Osteoblast (primary cell): Measurements from ENCODE around the gene PAFAH2. TPM values are rescaled to one million over a fixed set of nuclear protein-coding genes. Genes with fewer than 3 reads are reported as not detected.
A peak's percentile ranks its signal among the peaks of the same experiment; 100 is the strongest.

ENCODE experiments used
- DNase-seq: peaks from one replicate; pipeline ENCODE4 v3.0.0; 2011; ENCODE audit warnings: low spot score, mixed read lengths; ENCODE audit not compliant: insufficient read length; ENCODE audit errors: missing footprints
- H2AFZ ChIP-seq: 2 replicates; pipeline ENCODE4 v1.6.0; 2011; ENCODE audit warnings: mild to moderate bottlenecking, low read length
- H3K27ac ChIP-seq: 2 replicates; pipeline ENCODE4 v1.5.1; 2011; ENCODE audit warnings: mild to moderate bottlenecking, low read depth, low read length, moderate library complexity
- H3K27me3 ChIP-seq: 2 replicates; pipeline ENCODE4 v1.6.0; 2012; ENCODE audit warnings: mild to moderate bottlenecking, control low read depth, inconsistent platforms, low read length, moderate library complexity; ENCODE audit not compliant: insufficient read depth
- H3K36me3 ChIP-seq: 2 replicates; pipeline ENCODE4 v1.5.1; 2011; ENCODE audit warnings: mild to moderate bottlenecking, low read length, control low read depth, moderate library complexity; ENCODE audit not compliant: insufficient read depth
- H3K4me1 ChIP-seq: 2 replicates; pipeline ENCODE4 v1.5.1; 2011; ENCODE audit warnings: mild to moderate bottlenecking, low read length, control low read depth, moderate library complexity; ENCODE audit not compliant: insufficient read depth
- H3K4me2 ChIP-seq: 2 replicates; pipeline ENCODE4 v1.6.0; 2011; ENCODE audit warnings: mild to moderate bottlenecking, low read length; ENCODE audit not compliant: insufficient read depth
- H3K4me3 ChIP-seq: fragments of 200-600 bp; sonication (generic); 3 replicates; pipeline ENCODE4 v1.5.1; 2012; ENCODE audit warnings: mild to moderate bottlenecking, low read length, inconsistent platforms; ENCODE audit not compliant: insufficient read depth
- H3K79me2 ChIP-seq: 2 replicates; pipeline ENCODE4 v1.6.0; 2012; ENCODE audit warnings: mild to moderate bottlenecking, low read length, control low read depth, inconsistent platforms; ENCODE audit not compliant: insufficient read depth
- H3K9me3 ChIP-seq: 2 replicates; pipeline ENCODE4 v1.5.1; 2011; ENCODE audit warnings: low read depth, low read length, control low read depth
- H4K20me1 ChIP-seq: 2 replicates; pipeline ENCODE4 v1.6.0; 2012; ENCODE audit warnings: mild to moderate bottlenecking, low read length, control low read depth; ENCODE audit not compliant: insufficient read depth
- total RNA-seq: library from RNA; depleted of rRNA; stranded (reverse); fragments of >200 nt; gene quantifications from 2 replicates; pipeline ENCODE4 v1.2.3, GENCODE V29; 2012
- TF ChIP-seq, protein P1 (sequence below): IDR thresholded peaks from 2 replicates; pipeline ENCODE4 v1.5.1; 2011; ENCODE audit warnings: mild to moderate bottlenecking, low read depth, low read length, moderate library complexity; ENCODE audit errors: extremely low read depth

PAFAH2 gene
- total RNA-seq, 1 donor, result 6.9 TPM

DNA sequence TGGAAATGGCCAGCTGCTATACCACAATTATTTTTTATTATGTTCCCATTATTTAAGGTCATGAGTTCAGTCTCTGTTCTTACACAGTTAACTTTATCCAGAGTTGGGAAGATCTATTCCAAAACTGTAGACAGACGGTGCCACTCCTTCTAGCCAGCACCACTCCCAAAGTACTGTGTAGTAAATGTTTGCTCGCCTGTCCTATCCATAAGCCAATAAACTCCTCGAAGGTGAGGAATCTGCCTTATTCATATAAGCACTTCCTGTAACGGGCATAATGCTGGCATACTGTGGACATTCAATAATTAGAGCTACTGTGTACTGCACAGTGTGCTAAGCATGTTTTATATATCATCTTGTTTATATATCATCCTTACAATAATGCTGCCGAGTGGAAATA lies 65.5 kb downstream of the PAFAH2 start:
- TF ChIP-seq, protein P1, sequence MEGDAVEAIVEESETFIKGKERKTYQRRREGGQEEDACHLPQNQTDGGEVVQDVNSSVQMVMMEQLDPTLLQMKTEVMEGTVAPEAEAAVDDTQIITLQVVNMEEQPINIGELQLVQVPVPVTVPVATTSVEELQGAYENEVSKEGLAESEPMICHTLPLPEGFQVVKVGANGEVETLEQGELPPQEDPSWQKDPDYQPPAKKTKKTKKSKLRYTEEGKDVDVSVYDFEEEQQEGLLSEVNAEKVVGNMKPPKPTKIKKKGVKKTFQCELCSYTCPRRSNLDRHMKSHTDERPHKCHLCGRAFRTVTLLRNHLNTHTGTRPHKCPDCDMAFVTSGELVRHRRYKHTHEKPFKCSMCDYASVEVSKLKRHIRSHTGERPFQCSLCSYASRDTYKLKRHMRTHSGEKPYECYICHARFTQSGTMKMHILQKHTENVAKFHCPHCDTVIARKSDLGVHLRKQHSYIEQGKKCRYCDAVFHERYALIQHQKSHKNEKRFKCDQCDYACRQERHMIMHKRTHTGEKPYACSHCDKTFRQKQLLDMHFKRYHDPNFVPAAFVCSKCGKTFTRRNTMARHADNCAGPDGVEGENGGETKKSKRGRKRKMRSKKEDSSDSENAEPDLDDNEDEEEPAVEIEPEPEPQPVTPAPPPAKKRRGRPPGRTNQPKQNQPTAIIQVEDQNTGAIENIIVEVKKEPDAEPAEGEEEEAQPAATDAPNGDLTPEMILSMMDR, result no peak
- Histone ChIP-seq H3K4me1 (no peaks in the 10 kb centered on the region), H2AFZ (no peak overlapping the region), H3K9me3 (no peaks in the 10 kb centered on the region), H3K36me3 (no peaks in the 10 kb centered on the region), H4K20me1 (no peaks in the 10 kb centered on the region), H3K4me3 (no peak overlapping the region), H3K27ac (no peak overlapping the region), H3K4me2 (no peak overlapping the region), H3K79me2 (no peaks in the 10 kb centered on the region), H3K27me3 (peaks cover 5% of the 10 kb centered on the region)
- DNase-seq, result no peak

DNA sequence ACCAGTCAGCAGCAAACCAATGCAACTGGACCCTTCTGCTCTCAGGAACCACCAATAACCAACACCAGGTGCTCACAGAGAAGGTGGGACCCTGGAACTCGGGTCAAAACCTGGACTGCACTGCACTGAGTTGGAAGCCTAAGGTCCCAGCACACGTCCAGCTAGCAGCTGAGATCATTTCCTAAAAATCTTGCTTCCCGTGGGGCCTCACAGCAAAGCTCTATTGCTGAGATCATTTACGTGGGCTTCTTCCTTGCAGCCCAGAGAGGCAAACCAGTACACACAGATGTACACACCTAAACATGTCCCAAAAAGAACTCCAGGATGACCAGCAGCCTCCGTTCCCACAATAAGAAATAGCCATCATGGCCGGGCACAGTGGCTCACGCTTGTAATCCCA lies 68.8 kb downstream of the PAFAH2 start:
- H3K4me3 ChIP-seq, result no peak overlapping the region
- H3K9me3 ChIP-seq, result no peaks in the 10 kb centered on the region
- H4K20me1 ChIP-seq, result no peaks in the 10 kb centered on the region
- no peak overlapping the region for H3K4me2 ChIP-seq
- H3K27ac ChIP-seq, result no peak overlapping the region
- no peaks in the 10 kb centered on the region for H3K4me1 ChIP-seq
- TF ChIP-seq, protein P1, result no peak
- no peaks in the 10 kb centered on the region for H3K36me3 ChIP-seq
- H3K79me2 ChIP-seq, result no peaks in the 10 kb centered on the region
- DNase-seq, result no peak
- H3K27me3 ChIP-seq, result peaks cover 12% of the 10 kb centered on the region
- H2AFZ ChIP-seq, result no peak overlapping the region

DNA sequence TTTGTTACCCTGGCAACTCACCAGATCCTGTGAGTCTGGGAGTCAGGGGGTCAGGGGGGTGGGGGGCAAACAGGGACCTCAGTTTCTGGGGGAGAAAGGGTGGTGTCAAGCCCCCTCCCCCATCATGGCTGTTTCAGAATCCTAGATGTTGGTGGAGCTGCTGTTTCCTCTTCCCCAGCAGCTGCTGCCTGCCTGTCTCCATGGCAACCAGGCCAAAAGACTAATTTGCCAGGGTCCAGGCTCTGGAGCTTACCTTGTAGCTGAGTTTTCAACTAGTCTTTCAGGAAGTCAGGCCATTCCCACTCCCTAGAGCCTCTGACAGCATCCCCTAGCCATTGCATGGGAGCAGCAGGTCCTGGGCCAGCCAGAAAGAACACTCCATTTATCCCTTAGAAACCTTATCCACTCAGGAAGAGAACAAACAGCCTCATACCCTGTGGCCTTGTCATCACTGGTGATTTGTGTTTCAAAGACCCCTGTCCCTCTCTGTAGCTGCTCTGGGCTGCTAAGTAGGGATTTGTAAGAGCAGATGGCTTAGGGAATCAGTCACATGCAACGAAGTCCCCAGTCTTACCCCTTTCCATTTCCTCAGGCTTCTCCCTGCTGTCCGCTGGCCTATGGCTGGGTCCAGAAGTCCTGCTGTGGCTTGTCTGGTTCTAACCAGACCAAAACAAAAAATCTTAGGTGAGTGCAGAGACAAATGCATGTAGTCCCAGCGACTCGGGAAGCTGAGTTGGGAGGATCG lies 70.2 kb downstream of the PAFAH2 start:
- peaks cover 12% of the 10 kb centered on the region for H3K27me3 ChIP-seq
- TF ChIP-seq, protein P1, result no peak
- no peak overlapping the region for H3K4me2 ChIP-seq
- peaks cover 8% of the 10 kb centered on the region for H3K4me1 ChIP-seq
- no peak for DNase-seq
- H3K9me3 ChIP-seq, result no peaks in the 10 kb centered on the region
- no peak overlapping the region for H3K4me3 ChIP-seq
- H2AFZ ChIP-seq, result no peak overlapping the region
- no peaks in the 10 kb centered on the region for H4K20me1 ChIP-seq
- no peaks in the 10 kb centered on the region for H3K79me2 ChIP-seq
- no peaks in the 10 kb centered on the region for H3K36me3 ChIP-seq
- no peak overlapping the region for H3K27ac ChIP-seq

DNA sequence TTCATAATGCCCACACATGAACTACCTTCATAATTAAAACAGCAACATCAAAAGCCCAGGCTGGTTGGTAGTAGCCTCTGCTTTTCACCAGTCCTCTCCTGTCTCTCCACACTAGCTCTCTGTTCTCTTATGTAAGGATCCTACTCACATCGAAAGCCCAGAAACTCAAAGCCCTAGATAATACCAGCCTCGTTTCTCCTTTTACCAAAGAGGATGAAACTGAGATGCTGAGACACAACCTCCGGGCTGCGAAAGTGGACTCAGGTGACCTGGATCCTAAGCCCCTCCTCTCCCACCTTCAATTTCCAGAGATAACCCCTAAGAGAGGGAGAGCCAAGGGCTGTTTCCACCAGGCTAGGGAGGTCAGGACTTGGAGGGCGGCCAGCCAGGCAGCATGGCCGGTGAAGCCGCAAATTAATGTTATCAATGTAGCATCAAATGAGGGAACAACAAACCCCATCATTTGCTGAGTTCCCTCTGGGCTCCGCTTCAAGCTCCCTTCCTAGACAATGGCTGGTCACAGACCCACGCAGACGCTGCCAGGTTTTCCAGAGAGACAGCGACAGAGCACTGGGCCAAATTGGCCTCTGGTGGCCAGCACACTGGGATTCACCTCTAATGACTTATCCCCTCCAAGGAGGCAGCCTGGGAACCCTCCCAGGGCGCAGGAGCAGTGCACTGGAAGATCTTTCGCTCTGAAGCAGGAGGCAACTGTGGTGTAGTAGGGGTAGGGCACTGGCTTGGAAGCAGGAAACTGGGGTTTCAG lies 70.9 kb downstream of the PAFAH2 start:
- Histone ChIP-seq H4K20me1 (no peaks in the 10 kb centered on the region), H3K9me3 (no peaks in the 10 kb centered on the region), H3K27ac (no peak overlapping the region), H3K36me3 (no peaks in the 10 kb centered on the region), H3K4me3 (no peak overlapping the region), H3K4me1 (peaks cover 15% of the 10 kb centered on the region), H3K79me2 (no peaks in the 10 kb centered on the region), H3K4me2 (no peak overlapping the region), H3K27me3 (peaks cover 12% of the 10 kb centered on the region), H2AFZ (no peak overlapping the region)
- peak; percentile 34 for DNase-seq
- TF ChIP-seq, protein P1, result no peak
